ENCODE results near the gene SRSF1.

SRSF1 gene

GRCh38 chr17:58010067-58010799 lies 3.2 kb upstream of the SRSF1 start:
- DNase-seq, result no peak

GRCh38 chr17:58007781-58008706 lies 998 bp upstream of the SRSF1 start:
- no peak for DNase-seq

GRCh38 chr17:58006560-58006923 lies 504 bp downstream of the SRSF1 start:
- DNase-seq, result no peak

- DNase-seq, result no peak
Observed at GRCh38 chr17:58005728-58006559, 1.1 kb downstream of the SRSF1 start.

GRCh38 chr17:58005031-58005727 lies 1.9 kb downstream of the SRSF1 start:
- no peak for DNase-seq

- DNase-seq, result no peak
Observed at GRCh38 chr17:58004060-58004459, 3.0 kb downstream of the SRSF1 start.

- DNase-seq, result no peak
Observed at GRCh38 chr17:58002973-58003372, 4.1 kb downstream of the SRSF1 start.

GRCh38 chr17:58002154-58002948 lies 4.7 kb downstream of the SRSF1 start:
- no peak for DNase-seq

GRCh38 chr17:58001461-58002124 lies 5.5 kb downstream of the SRSF1 start:
- DNase-seq, result no peak

- no peak for DNase-seq
Observed at GRCh38 chr17:57999496-58000017, 7.5 kb downstream of the SRSF1 start.

GRCh38 chr17:57999010-57999495 lies 8.0 kb downstream of the SRSF1 start:
- no peak for DNase-seq

GRCh38 chr17:57997085-57997809 lies 9.8 kb downstream of the SRSF1 start:
- no peak for DNase-seq

GRCh38 chr17:57995076-57995956 lies 11.7 kb downstream of the SRSF1 start:
- peak; percentile 17 for DNase-seq

GRCh38 chr17:57994436-57994835 lies 12.6 kb downstream of the SRSF1 start:
- DNase-seq, result no peak

GRCh38 chr17:57993471-57994365 lies 13.3 kb downstream of the SRSF1 start:
- no peak for DNase-seq

- DNase-seq, result no peak
Observed at GRCh38 chr17:57991537-57991936, 15.5 kb downstream of the SRSF1 start.

- no peak for DNase-seq
Observed at GRCh38 chr17:57990037-57990436, 17.0 kb downstream of the SRSF1 start.
